Upper lobe of left lung (tissue), 6 donors: Measurements from ENCODE around the gene TPP2. TPM values are rescaled to one million over a fixed set of nuclear protein-coding genes. Genes with fewer than 3 reads are reported as not detected.

Experiments
- ATAC-seq, 2 donors: fragments of 200-7000 bp; cut with Tn5 transposase; one replicate each; pipeline ENCODE4 v1.9.1; 2022; ENCODE audit warnings: mild to moderate bottlenecking in 2 of 2, moderate library complexity in 2 of 2; ENCODE audit not compliant: low FRiP score in 2 of 2
- DNase-seq, 2 donors: peaks; one replicate each; pipeline ENCODE4 v3.0.0-alpha.2; 2019 to 2020
- H3K27ac ChIP-seq, 4 donors: fragments of 200-600 bp; sonication (generic); one replicate each; pipeline ENCODE4 v1.5.1; 2016 to 2019
- H3K27me3 ChIP-seq, 4 donors: fragments of 200-600 bp; sonication (generic); one replicate each; pipeline ENCODE4 v1.5.1; 2017 to 2019
- H3K36me3 ChIP-seq, 4 donors: fragments of 200-600 bp; sonication (generic); one replicate each; pipeline ENCODE4 v1.5.1; 2016 to 2019
- H3K4me1 ChIP-seq, 4 donors: fragments of 200-600 bp; sonication (generic); one replicate each; pipeline ENCODE4 v1.5.1; 2018 to 2019
- H3K4me3 ChIP-seq, 4 donors: fragments of 200-600 bp; sonication (generic); one replicate each; pipeline ENCODE4 v1.5.1; 2017 to 2019; ENCODE audit warnings: mild to moderate bottlenecking in 2 of 4, moderate library complexity in 1 of 4
- H3K9me3 ChIP-seq, 4 donors: fragments of 200-600 bp; sonication (generic); one replicate each; pipeline ENCODE4 v1.5.1; 2018 to 2019
- CTCF ChIP-seq, 6 experiments: fragments of 450-650 bp in 4 of 6; fragments of 200-600 bp in 2 of 6; sonication (generic) in 2 of 6; IDR thresholded peaks; one replicate each; pipeline ENCODE4 v1.5.1; 2016 to 2019; ENCODE audit warnings: antibody characterized with exemption in 6 of 6
- EP300 ChIP-seq, 4 donors: sonication (generic); formaldehyde crosslinking; IDR thresholded peaks; one replicate each; pipeline ENCODE4 v1.5.1; 2017; ENCODE audit warnings: antibody characterized with exemption in 4 of 4, control low read depth in 2 of 4
- POLR2A ChIP-seq, 4 donors: fragments of 450-650 bp; IDR thresholded peaks; one replicate each; pipeline ENCODE4 v1.5.1; 2016 to 2017; ENCODE audit warnings: antibody characterized with exemption in 4 of 4, mild to moderate bottlenecking in 2 of 4
- POLR2AphosphoS5 ChIP-seq, 2 donors: sonication (generic); formaldehyde crosslinking; IDR thresholded peaks; one replicate each; pipeline ENCODE4 v1.5.1; 2017; ENCODE audit warnings: antibody characterized with exemption in 2 of 2
- WGBS, 2 donors: methylation state at CpG; one replicate each; pipeline ENCODE4 v1.1.5; 2017 to 2018; 5-methylcytosine and 5-hydroxymethylcytosine counted together
- total RNA-seq, 6 donors: library from RNA; depleted of rRNA in 4 of 6; stranded (reverse); fragments of >200 nt in 4 of 6; gene quantifications; one replicate each; pipeline versions ENCODE4 v1.1.0 to v1.2.1, GENCODE V29; 2016 to 2021
- donor health status: DM: no; HTN: no; CAD: no; lungs with moderate emphysema.
- donor health status: DM: no; HTN: yes; CAD: no; lungs with severe emphysema.

Gene TPP2
- total RNA-seq, 6 donors from 2014 or later: 30.8 to 69.1 (median 41.2) TPM

DNA sequence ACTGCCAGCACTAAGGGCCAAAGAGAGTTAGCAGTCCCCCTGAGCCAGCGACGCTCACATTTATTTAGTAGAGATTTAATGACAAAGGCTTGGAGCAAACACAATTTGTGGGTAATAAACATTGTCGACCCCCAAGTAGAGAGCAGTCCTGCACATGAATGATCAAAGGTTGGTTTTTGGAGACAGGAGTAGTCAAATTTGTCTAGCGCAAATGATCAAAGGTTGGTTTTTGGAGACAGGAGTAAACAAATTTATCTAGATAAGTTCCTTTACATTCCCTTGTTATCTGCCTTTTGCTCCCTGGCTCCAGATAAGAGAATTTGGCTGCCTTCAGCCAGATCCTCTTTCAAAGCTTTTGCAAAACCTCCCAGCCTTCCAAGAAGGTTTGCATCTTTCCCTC, 71.1 kb downstream of the TPP2 start:
- H3K27ac ChIP-seq: no peak overlapping the region
- WGBS, 2 donors: 94 to 100% methylated on average over 4 of the region's 4 CpGs
- no peak for DNase-seq
- no peaks in the 10 kb centered on the region for H3K27me3 ChIP-seq
- no peak for ATAC-seq
- peaks cover 13 to 71% (median 27%) of the 10 kb centered on the region in 4 donors for H3K36me3 ChIP-seq
- H3K4me1 ChIP-seq: no peaks in the 10 kb centered on the region
- H3K9me3 ChIP-seq: no peaks in the 10 kb centered on the region
- H3K4me3 ChIP-seq: no peak overlapping the region
- TF ChIP-seq POLR2A (IDR thresholded peaks at IDR 0.05) (no peak), POLR2AphosphoS5 (IDR thresholded peaks at IDR 0.05) (no peak), EP300 (IDR thresholded peaks at IDR 0.05) (no peak), CTCF (IDR thresholded peaks at IDR 0.05) (no peak)

DNA sequence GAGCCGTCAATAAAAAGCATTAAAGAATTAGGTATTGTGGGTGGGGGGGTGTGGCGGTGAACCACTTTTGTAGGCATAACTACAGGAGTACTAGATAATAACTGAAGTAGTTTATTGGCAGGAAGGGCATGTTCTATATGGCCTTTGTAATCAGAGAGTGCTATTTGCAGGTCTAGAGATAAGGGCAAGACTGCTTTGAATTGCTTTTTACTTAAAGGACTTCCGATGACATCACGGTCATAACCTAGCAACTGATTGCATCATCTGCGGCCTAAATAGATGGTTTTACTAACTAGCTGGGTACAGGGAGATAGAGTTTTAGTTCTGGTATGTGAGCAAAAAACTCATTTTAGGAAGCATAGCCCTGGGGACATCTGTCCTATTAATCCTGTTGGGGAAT, 73.3 kb downstream of the TPP2 start:
- DNase-seq: no peak
- 79 to 90% methylated on average over 5 of the region's 5 CpGs for WGBS, 2 donors

GRCh38 chr13:102675115-102675514, 78.3 kb downstream of the TPP2 start:
- ATAC-seq (no peak), DNase-seq (no peak)
- 76 to 90% methylated on average over 3 of the region's 3 CpGs for WGBS, 2 donors
- H3K36me3 ChIP-seq: peaks cover 7 to 81% (median 36%) of the 10 kb centered on the region in 4 donors
- no peak overlapping the region for H3K27ac ChIP-seq
- no peak overlapping the region for H3K4me3 ChIP-seq
- TF ChIP-seq CTCF (IDR thresholded peaks at IDR 0.05) (no peak), POLR2AphosphoS5 (IDR thresholded peaks at IDR 0.05) (no peak), POLR2A (IDR thresholded peaks at IDR 0.05) (no peak), EP300 (IDR thresholded peaks at IDR 0.05) (no peak)
- H3K4me1 ChIP-seq: peaks cover 0 to 3% (median 0%) of the 10 kb centered on the region in 4 donors
- H3K27me3 ChIP-seq: no peaks in the 10 kb centered on the region
- no peaks in the 10 kb centered on the region for H3K9me3 ChIP-seq

More for the DNA sequence above, 73.3 kb downstream of the TPP2 start:
- ATAC-seq: no peak
- TF ChIP-seq CTCF (IDR thresholded peaks at IDR 0.05) (no peak), POLR2A (IDR thresholded peaks at IDR 0.05) (no peak), EP300 (IDR thresholded peaks at IDR 0.05) (no peak), POLR2AphosphoS5 (IDR thresholded peaks at IDR 0.05) (no peak)
- peaks cover 4 to 65% (median 32%) of the 10 kb centered on the region in 4 donors for H3K36me3 ChIP-seq
- no peaks in the 10 kb centered on the region for H3K27me3 ChIP-seq
- H3K4me3 ChIP-seq: no peak overlapping the region
- no peaks in the 10 kb centered on the region for H3K9me3 ChIP-seq
- H3K27ac ChIP-seq: no peak overlapping the region
- H3K4me1 ChIP-seq: no peaks in the 10 kb centered on the region

DNA sequence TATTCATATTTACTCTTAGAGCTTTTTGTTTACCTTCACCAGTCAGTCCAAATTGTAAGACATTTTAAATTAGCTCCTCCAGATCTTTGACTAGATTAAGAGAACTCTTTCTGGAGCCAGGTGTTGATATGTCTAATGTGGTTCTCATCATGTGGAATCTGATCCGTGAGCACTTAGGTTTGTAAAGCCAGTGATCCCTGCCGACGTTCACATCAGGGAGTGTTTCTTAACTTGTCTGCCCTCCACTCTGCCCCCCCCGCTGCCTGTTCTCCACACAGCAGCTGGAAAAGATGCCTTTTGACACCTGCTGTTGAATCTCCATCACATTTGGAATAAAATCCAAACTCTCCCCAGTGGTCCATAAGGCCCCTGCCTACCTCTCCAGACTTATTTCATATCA, 80.3 kb downstream of the TPP2 start:
- no peak overlapping the region for H3K27ac ChIP-seq
- H3K27me3 ChIP-seq: no peaks in the 10 kb centered on the region
- H3K4me1 ChIP-seq: peaks cover 0 to 8% (median 0%) of the 10 kb centered on the region in 4 donors
- H3K9me3 ChIP-seq: no peaks in the 10 kb centered on the region
- ATAC-seq (no peak), DNase-seq (no peak)
- H3K36me3 ChIP-seq: peaks cover 7 to 71% (median 33%) of the 10 kb centered on the region in 4 donors
- WGBS, 2 donors: 94 to 96% methylated on average over 4 of the region's 4 CpGs
- no peak for TF ChIP-seq CTCF (IDR thresholded peaks at IDR 0.05)
- TF ChIP-seq POLR2A (IDR thresholded peaks at IDR 0.05): no peak
- TF ChIP-seq EP300 (IDR thresholded peaks at IDR 0.05): no peak
- TF ChIP-seq POLR2AphosphoS5 (IDR thresholded peaks at IDR 0.05): no peak
- no peak overlapping the region for H3K4me3 ChIP-seq
